Measurements from ENCODE around the gene PSMD1.

PSMD1 gene

DNA sequence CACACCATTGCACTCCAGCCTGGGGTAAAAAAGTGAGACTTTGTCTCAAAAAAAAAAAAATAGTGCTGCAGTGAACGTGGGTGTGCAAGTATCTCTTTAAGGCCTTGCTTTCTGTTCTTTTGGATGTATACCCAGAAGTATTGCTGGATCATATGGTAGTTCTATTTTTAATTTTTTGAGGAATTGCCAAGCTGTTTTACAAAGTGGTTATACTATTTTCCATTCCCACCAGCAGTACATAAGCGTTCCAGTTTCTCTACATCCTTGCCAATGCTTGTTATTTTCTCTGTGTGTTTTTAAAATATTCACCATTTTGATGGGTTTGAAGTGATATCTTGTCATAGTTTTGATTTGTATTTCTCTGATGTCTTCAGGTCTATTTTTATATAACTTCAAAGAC is 154.8 kb downstream of the PSMD1 start:
- no peak overlapping the region for H2AFZ ChIP-seq (ENCODE audit: low read depth)
- H3K4me2 ChIP-seq, result no peak overlapping the region

DNA sequence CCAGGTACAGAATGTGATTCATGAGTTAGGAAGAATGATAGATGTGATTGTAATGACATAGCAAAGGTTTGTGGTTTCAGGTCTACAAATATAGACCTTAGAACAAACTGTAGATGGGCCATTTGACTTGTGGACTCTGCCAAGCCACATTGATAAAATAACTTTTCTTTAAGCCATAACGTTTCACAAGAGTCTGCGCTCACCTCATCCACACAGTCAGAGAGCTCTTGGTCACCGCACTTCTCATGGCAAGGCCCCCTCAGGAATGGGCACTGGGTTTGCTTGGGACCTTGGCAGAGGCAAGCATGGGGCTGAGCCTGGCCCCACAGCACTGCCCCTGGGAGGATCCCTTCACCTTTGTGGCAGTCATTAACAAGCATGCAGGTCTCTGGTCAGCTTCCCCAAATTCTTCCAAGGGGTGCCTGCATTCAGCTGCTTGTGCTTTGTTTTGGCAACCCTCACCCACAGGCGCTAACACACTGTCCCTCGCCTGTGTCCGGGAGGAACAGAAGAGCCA is 155.7 kb downstream of the PSMD1 start:
- Histone ChIP-seq H3K4me2 (no peak overlapping the region), H4K20me1 (ENCODE audit: insufficient read depth) (no peaks in the 10 kb centered on the region), H3K79me2 (ENCODE audit: insufficient read depth, low read depth) (no peaks in the 10 kb centered on the region), H3K27me3 (ENCODE audit: insufficient read depth, low read depth) (no peaks in the 10 kb centered on the region), H3K36me3 (ENCODE audit: insufficient read depth) (no peaks in the 10 kb centered on the region), H3K4me1 (ENCODE audit: low read depth, poor library complexity, severe bottlenecking) (peaks cover 5% of the 10 kb centered on the region), H3K9ac (no peak overlapping the region), H3K27ac (no peak overlapping the region), H2AFZ (ENCODE audit: low read depth) (no peak overlapping the region), H3K4me3 (IDR thresholded peaks at IDR 0.05; ENCODE audit: insufficient read depth, low read depth, low read length) (no peak overlapping the region)
- TF ChIP-seq, protein P1, sequence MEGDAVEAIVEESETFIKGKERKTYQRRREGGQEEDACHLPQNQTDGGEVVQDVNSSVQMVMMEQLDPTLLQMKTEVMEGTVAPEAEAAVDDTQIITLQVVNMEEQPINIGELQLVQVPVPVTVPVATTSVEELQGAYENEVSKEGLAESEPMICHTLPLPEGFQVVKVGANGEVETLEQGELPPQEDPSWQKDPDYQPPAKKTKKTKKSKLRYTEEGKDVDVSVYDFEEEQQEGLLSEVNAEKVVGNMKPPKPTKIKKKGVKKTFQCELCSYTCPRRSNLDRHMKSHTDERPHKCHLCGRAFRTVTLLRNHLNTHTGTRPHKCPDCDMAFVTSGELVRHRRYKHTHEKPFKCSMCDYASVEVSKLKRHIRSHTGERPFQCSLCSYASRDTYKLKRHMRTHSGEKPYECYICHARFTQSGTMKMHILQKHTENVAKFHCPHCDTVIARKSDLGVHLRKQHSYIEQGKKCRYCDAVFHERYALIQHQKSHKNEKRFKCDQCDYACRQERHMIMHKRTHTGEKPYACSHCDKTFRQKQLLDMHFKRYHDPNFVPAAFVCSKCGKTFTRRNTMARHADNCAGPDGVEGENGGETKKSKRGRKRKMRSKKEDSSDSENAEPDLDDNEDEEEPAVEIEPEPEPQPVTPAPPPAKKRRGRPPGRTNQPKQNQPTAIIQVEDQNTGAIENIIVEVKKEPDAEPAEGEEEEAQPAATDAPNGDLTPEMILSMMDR (conservative IDR thresholded peaks at IDR 0.05; ENCODE audit: low read depth, low read length), result no peak

More for the DNA sequence above, 154.8 kb downstream of the PSMD1 start:
- Histone ChIP-seq H3K79me2 (ENCODE audit: insufficient read depth, low read depth) (no peaks in the 10 kb centered on the region), H3K4me3 (IDR thresholded peaks at IDR 0.05; ENCODE audit: insufficient read depth, low read depth, low read length) (no peak overlapping the region), H3K36me3 (ENCODE audit: insufficient read depth) (no peaks in the 10 kb centered on the region), H3K27ac (no peak overlapping the region), H3K27me3 (ENCODE audit: insufficient read depth, low read depth) (no peaks in the 10 kb centered on the region), H4K20me1 (ENCODE audit: insufficient read depth) (no peaks in the 10 kb centered on the region), H3K9ac (no peak overlapping the region), H3K4me1 (ENCODE audit: low read depth, poor library complexity, severe bottlenecking) (peaks cover 5% of the 10 kb centered on the region)
- TF ChIP-seq, protein P1 (conservative IDR thresholded peaks at IDR 0.05; ENCODE audit: low read depth, low read length), result no peak

DNA sequence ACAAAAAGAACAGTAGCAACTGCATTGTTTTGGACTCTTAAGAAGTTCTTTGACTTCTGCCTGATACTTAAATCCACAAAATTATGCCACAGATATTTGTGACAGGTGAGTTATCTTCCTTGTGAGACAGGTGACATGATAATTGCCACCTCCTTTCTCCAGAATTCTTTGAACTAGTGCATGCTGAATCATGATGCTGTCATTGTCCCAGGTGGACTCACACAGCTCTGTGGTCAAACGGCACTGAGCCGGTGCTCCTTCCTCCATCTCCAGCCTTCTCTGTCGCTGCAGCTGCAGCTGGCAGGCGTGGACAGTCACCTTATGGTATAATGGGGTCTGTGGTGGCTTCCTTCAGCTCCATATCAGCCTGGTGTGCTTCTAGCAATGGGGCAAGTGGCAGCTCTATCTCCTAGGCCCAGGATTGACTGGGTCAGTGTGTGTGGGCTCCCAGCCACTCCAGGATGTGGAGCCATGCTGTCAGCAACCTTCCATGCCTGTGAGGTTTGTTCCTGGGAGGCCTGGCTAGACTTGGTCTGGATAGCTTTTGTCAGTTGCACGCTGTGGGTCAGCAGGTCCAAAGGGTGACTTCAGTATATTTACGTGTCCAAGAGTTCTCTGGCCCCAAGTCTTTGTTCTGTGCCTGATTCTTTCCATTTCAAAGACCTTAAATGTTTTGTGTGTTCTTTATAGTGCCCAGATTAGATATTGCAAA is 157.4 kb downstream of the PSMD1 start:
- Histone ChIP-seq H3K4me2 (no peak overlapping the region), H3K9ac (no peak overlapping the region), H3K36me3 (ENCODE audit: insufficient read depth) (no peaks in the 10 kb centered on the region), H2AFZ (ENCODE audit: low read depth) (no peak overlapping the region), H3K27ac (no peak overlapping the region), H4K20me1 (ENCODE audit: insufficient read depth) (no peaks in the 10 kb centered on the region), H3K4me3 (IDR thresholded peaks at IDR 0.05; ENCODE audit: insufficient read depth, low read depth, low read length) (no peak overlapping the region), H3K4me1 (ENCODE audit: low read depth, poor library complexity, severe bottlenecking) (no peaks in the 10 kb centered on the region), H3K79me2 (ENCODE audit: insufficient read depth, low read depth) (no peaks in the 10 kb centered on the region), H3K27me3 (ENCODE audit: insufficient read depth, low read depth) (no peaks in the 10 kb centered on the region)
- TF ChIP-seq, protein P1 (conservative IDR thresholded peaks at IDR 0.05; ENCODE audit: low read depth, low read length), result no peak

DNA sequence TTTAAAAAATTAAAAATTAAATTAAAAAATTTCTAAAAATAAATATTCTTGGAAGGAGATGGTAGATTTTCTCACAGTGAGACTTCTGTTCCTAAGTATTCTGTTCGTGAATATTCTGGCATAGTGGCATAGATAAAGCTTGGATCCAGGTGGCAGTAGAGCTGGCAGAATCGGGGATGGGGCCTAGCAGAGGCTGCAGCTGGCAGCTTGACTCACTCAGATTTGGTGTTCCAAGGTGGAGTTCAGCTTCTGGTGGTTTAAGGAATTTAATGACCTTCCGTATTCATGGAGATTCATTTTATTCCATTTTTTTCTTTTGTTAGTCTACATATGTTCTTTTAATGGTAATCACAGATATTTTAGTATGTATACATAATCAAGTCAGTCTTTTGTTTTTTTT is 161.7 kb downstream of the PSMD1 start:
- no peaks in the 10 kb centered on the region for H3K36me3 ChIP-seq (ENCODE audit: insufficient read depth)
- no peak overlapping the region for H3K27ac ChIP-seq
- H3K4me3 ChIP-seq (IDR thresholded peaks at IDR 0.05; ENCODE audit: insufficient read depth, low read depth, low read length), result no peak overlapping the region
- H2AFZ ChIP-seq (ENCODE audit: low read depth), result no peak overlapping the region
- peaks cover 4% of the 10 kb centered on the region for H3K4me1 ChIP-seq (ENCODE audit: low read depth, poor library complexity, severe bottlenecking)
- no peak overlapping the region for H3K4me2 ChIP-seq
- TF ChIP-seq, protein P1 (conservative IDR thresholded peaks at IDR 0.05; ENCODE audit: low read depth, low read length), result no peak
- no peak overlapping the region for H3K9ac ChIP-seq
- no peaks in the 10 kb centered on the region for H3K79me2 ChIP-seq (ENCODE audit: insufficient read depth, low read depth)
- no peaks in the 10 kb centered on the region for H3K27me3 ChIP-seq (ENCODE audit: insufficient read depth, low read depth)
- H4K20me1 ChIP-seq (ENCODE audit: insufficient read depth), result no peaks in the 10 kb centered on the region

All from KMS-11 (cell line).